ENCODE data around the gene ATP5PB.

ATP5PB gene

GRCh38 chr1:111474106-111474505 lies 24.8 kb downstream of the ATP5PB start:
- FAIRE-seq, result no peak

DNA sequence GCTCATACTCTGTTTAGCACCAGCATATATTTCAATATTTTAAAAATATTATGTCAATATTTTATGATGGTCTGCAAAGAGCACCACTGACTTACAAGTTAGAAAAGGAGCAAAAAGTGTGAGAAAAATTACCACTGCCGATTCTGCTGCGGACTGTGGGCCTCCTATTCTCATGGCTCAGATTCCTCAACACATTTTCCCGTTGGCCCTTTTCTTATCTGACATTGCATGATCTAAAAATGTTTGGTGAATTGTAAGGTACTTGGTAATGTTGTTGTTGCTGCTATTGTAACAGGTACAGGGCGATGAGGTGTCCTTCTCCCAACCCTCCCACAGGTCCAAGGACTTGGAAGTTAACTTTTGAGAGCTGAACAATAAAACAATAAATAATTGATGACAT lies 25.3 kb downstream of the ATP5PB start:
- no peak for FAIRE-seq
- no peak for DNase-seq (ENCODE audit: insufficient read length, low spot score)

More at GRCh38 chr1:111474106-111474505, 24.8 kb downstream of the ATP5PB start:
- DNase-seq (ENCODE audit: insufficient read length, low spot score), result no peak

DNA sequence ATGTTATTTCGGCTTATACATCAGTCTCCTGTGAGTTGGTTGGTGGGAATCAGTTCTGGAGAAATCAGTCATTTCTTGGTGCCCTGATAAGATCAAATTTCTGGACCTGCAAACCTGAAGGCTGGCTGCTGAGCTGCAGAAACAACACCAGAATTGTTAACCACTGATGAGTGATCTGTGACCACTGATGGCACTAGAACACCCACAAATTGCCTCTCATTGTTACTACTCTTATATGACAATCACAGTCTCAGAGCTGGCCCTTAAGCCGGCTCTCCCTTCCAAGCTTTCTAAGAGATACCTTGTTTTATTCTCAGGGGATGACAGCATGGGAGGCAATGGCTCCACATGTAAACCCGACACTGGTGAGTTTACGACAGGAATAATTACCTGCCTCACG lies 26.4 kb downstream of the ATP5PB start:
- no peak for FAIRE-seq

GRCh38 chr1:111476214-111476613 lies 26.9 kb downstream of the ATP5PB start:
- no peak for FAIRE-seq
- no peak for DNase-seq (ENCODE audit: insufficient read length, low spot score)

More for the DNA sequence above, 26.4 kb downstream of the ATP5PB start:
- no peak for DNase-seq (ENCODE audit: insufficient read length, low spot score)

GRCh38 chr1:111476761-111477309 lies 27.6 kb downstream of the ATP5PB start:
- FAIRE-seq, result peak; percentile 91
- peak; percentile 16 for DNase-seq (ENCODE audit: insufficient read length, low spot score)

DNA sequence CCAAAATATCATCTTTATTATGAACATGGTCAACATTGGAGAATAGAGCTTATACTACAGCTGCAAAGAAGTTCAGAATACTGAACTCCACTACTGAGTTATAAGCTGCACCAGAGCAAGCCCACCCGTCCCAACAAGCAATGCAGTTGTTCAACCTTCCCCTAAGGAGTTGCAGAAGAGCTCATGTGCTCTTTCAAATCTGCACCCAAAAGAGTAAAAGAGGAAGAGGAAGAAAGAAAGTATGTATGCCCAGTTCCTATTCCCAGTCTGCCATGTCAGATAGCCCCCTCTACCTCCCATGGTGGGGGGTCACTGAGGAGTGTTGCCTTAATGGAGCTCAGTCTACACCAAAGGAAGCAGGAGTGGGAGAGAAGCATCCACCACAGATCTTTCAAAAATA lies 31.4 kb downstream of the ATP5PB start:
- FAIRE-seq (no peak), DNase-seq (ENCODE audit: insufficient read length, low spot score) (no peak)

DNA sequence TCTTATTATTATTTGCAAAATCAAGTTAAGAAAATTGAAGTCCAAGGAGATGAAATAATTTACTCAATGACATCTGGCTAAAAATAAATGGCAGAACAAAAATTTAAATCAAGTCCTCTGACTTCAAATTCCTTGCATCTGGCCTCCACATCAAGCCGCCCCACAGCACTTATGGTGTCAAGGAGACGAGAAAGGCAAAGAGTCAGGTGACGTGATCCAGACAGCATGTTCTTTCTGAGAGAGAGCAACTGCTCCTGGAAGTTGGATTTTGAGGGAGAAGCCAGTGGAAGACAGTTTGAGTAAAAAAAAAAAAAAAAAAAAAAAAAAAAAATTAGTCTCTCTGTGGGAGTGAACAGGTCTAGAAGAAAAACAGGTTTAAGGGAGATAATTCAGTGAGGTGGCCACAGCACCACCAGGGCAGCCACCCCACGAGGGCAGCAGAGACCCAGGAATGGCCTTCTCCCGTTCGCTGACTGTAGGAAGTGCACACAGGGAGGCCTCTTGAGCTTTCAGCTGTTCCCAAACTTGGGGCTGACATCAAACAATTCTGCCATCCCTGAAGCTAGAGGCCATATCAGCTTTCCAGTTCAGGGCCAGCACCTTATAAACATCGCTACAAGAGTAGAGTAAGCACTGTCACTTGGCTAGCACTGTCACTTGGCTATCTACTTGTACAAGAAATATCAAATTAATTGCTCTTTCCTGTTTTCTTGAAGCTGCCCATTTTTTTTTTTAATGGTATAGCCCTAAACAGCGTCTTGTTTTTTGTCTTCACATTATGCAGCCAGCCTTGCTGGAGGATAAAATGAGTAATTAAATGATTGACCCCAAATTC lies 32.3 kb downstream of the ATP5PB start:
- DNase-seq (ENCODE audit: insufficient read length, low spot score), result peak; percentile 36
- peak; percentile 26 for FAIRE-seq

DNA sequence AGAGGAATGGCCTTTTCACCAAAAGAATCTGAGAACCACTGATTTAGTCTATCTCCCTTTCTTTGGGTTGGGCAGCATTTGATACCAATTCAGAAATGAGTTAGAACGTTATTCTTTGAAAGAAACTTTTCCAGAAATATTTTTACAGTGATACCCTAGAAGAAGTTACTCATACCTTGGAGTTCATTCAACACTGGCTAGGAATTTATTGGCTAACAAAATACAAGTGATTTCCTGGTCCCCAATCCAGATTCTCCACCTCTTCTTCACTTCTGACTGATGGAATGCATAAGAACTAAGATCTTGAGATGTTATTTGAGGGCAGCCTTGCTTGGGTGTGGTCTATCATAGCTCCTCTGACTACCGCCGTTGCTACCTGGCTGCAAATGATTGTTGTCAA lies 33.9 kb downstream of the ATP5PB start:
- DNase-seq (ENCODE audit: insufficient read length, low spot score) (no peak), FAIRE-seq (no peak)

- DNase-seq (ENCODE audit: insufficient read length, low spot score), result no peak
- no peak for FAIRE-seq
Measured at GRCh38 chr1:111483876-111484275, 34.6 kb downstream of the ATP5PB start.

GRCh38 chr1:111484391-111485026 lies 35.2 kb downstream of the ATP5PB start:
- DNase-seq (ENCODE audit: insufficient read length, low spot score), result no peak
- no peak for FAIRE-seq

- DNase-seq (ENCODE audit: insufficient read length, low spot score) (no peak), FAIRE-seq (no peak)
Measured at GRCh38 chr1:111486431-111486830, 37.2 kb downstream of the ATP5PB start.

DNA sequence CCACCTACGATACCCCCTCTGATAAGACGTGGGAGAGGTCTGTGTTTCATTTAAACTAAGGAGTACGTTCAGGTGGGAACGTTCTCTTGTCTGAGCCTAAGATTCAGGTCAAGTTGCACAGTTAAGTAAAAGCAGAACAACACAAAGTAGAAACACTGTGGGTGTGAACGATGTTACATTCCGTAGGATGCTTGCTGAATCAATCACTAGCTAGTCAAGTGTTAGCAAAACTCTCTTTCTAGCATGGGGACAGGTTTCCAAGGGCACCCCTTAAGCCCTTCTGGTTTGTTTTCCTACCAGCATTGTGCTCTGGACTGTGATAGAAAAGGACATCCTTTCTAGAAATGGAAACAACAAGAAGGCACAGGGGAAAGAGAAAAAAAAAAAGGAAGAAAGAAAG lies 37.9 kb downstream of the ATP5PB start:
- DNase-seq (ENCODE audit: insufficient read length, low spot score), result no peak
- no peak for FAIRE-seq

- FAIRE-seq, result no peak
Measured at GRCh38 chr1:111488669-111489068, 39.4 kb downstream of the ATP5PB start.

GRCh38 chr1:111489604-111490003 lies 40.3 kb downstream of the ATP5PB start:
- DNase-seq (ENCODE audit: insufficient read length, low spot score) (no peak), FAIRE-seq (no peak)

More at GRCh38 chr1:111488669-111489068, 39.4 kb downstream of the ATP5PB start:
- no peak for DNase-seq (ENCODE audit: insufficient read length, low spot score)

DNA sequence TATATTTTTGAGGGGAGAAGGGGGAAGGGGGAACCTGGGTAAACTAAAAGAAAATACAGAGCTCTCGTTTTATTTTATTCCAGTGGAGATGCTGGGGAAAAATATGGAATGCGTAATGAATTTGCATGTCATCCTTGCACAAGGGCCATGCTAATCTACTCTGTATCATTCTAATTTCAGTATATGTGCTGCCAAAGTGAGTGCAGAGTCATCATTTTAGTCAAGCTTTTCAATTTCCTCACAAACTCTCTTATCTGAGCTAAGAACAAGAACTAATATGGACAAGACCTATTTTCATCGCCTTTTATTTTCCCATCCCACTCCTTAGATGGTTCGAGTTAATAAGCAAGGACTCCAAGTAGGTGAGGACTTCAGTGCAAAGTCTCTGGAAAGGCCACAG lies 41.0 kb downstream of the ATP5PB start:
- FAIRE-seq (no peak), DNase-seq (ENCODE audit: insufficient read length, low spot score) (no peak)

GRCh38 chr1:111491070-111491469 lies 41.8 kb downstream of the ATP5PB start:
- DNase-seq (ENCODE audit: insufficient read length, low spot score), result no peak
- FAIRE-seq, result no peak

GRCh38 chr1:111496398-111496797 lies 47.1 kb downstream of the ATP5PB start:
- no peak for FAIRE-seq

GRCh38 chr1:111497592-111497991 lies 48.3 kb downstream of the ATP5PB start:
- no peak for FAIRE-seq

More at GRCh38 chr1:111496398-111496797, 47.1 kb downstream of the ATP5PB start:
- DNase-seq (ENCODE audit: insufficient read length, low spot score), result no peak

DNA sequence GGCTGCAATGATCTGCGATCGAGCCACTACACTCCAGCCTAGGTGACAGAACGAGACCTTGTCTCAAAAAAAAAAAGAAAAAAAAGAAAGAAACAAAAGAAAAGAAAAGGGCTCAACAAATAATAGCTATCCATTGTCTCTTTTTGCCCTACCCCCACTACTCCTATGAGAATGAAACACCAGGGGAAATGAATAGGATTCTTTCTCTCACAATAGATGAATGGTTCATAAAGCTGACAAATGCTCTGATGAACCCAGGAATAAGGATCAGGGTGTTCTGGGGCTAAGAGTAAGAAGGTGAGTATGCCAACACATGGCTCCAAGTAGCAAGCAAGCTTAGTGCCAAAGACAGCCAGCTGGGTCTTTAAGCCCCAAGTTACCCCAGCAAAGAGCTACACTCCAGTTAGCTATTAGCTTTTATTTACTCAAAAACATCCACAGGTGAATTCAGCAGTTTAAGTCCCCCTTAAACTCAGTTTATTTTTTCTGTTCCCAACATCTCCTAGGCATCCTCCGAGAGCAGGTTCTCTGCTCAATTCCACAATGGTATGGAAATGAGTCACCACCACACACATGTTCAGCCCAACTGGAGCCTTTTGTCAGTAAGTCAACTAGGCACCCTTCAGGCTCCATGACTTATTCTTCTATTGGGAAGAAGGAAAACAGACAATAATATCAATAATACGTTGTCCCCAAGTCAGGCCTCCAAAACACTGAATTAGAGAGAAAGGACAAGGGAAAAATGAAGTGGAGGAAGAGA lies 49.9 kb downstream of the ATP5PB start:
- FAIRE-seq (no peak), DNase-seq (ENCODE audit: insufficient read length, low spot score) (no peak)

More at GRCh38 chr1:111497592-111497991, 48.3 kb downstream of the ATP5PB start:
- no peak for DNase-seq (ENCODE audit: insufficient read length, low spot score)

DNA sequence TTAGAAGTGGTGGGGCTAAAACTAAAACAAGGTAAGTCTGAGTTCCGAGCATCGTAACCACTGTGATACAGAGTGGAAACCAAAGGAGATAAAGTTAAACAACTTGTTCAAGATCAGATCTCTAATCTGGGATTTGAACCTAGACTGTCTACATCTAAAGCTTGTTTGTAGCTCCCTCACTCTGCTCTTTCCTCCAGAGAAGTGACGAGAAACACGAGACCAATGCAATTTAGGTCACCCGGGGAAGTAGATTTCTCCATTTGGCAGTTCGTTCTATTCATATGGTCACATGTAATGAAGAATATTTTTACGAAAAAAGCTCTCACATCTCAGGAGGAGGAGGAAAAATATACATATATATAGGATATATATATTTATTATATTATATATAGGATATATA lies 52.4 kb downstream of the ATP5PB start:
- FAIRE-seq (no peak), DNase-seq (ENCODE audit: insufficient read length, low spot score) (no peak)

- DNase-seq (ENCODE audit: insufficient read length, low spot score) (no peak), FAIRE-seq (peak; percentile 67)
Measured at GRCh38 chr1:111503585-111504060, 54.4 kb downstream of the ATP5PB start, which contains the start of the genes ADORA3 and TMIGD3. Gene ADORA3 (minus strand): TSS chr1:111503633. CDS start chr1:111503354, 279 bp downstream. Gene TMIGD3 (minus strand): TSS chr1:111503633. CDS start chr1:111503354, 279 bp downstream.

Data from GM19239 (cell line).